DND-41 (cell line): ENCODE data around the gene TRMT2B.
"Not testable (repeated sequence)": the region's sequence is repeated elsewhere in the genome, so short reads cannot be mapped to it uniquely, and the experiment has no call there.

ENCODE experiments used
- ATAC-seq: fragments of 200-7000 bp; cut with Tn5 transposase; 3 replicates; pipeline ENCODE4 v1.9.1; 2021; ENCODE audit warnings: low read depth; ENCODE audit not compliant: insufficient read depth
- DNase-seq: peaks from one replicate; pipeline ENCODE4 v3.0.0-alpha.2; 2020
- H2AFZ ChIP-seq: 2 replicates; pipeline ENCODE4 v1.6.0; 2012; ENCODE audit warnings: low read depth, low read length
- H3K27ac ChIP-seq: 2 replicates; pipeline ENCODE4 v1.5.1; 2012; ENCODE audit warnings: low read length, inconsistent platforms
- H3K27me3 ChIP-seq: fragments of 200-600 bp; sonication (generic); 2 replicates; pipeline ENCODE4 v1.6.0; 2012; ENCODE audit warnings: low read length, mild to moderate bottlenecking, inconsistent platforms; ENCODE audit not compliant: insufficient read depth, poor library complexity
- H3K36me3 ChIP-seq: 2 replicates; pipeline ENCODE4 v1.5.1; 2012; ENCODE audit warnings: low read length, inconsistent platforms; ENCODE audit not compliant: insufficient read depth
- H3K4me1 ChIP-seq: 2 replicates; pipeline ENCODE4 v1.5.1; 2012; ENCODE audit warnings: mild to moderate bottlenecking, low read length; ENCODE audit not compliant: insufficient read depth
- H3K4me2 ChIP-seq: 2 replicates; pipeline ENCODE4 v1.6.0; 2012; ENCODE audit warnings: mild to moderate bottlenecking, moderate library complexity, low read length, inconsistent platforms; ENCODE audit not compliant: insufficient read depth
- H3K4me3 ChIP-seq, 2 experiments: fragments of 200-600 bp in 1 of 2; shearing (Covaris generic) in 1 of 2; 2 replicates each; pipeline ENCODE4 v1.5.1; 2012 to 2016; ENCODE audit warnings: inconsistent platforms in 2 of 2, low read length in 2 of 2, mild to moderate bottlenecking in 2 of 2, low read depth in 1 of 2, moderate library complexity in 1 of 2
- H3K79me2 ChIP-seq: 2 replicates; pipeline ENCODE4 v1.6.0; 2012; ENCODE audit warnings: low read length, inconsistent platforms; ENCODE audit not compliant: insufficient read depth
- H3K9ac ChIP-seq: 2 replicates; pipeline ENCODE4 v1.6.0; 2012; ENCODE audit warnings: low read depth, mild to moderate bottlenecking, inconsistent platforms, low read length, moderate library complexity
- H3K9me3 ChIP-seq: 2 replicates; pipeline ENCODE4 v1.5.1; 2012; ENCODE audit warnings: low read length, moderate library complexity, mild to moderate bottlenecking, inconsistent platforms; ENCODE audit not compliant: insufficient read depth, severe bottlenecking
- H4K20me1 ChIP-seq: 2 replicates; pipeline ENCODE4 v1.6.0; 2012; ENCODE audit warnings: low read length; ENCODE audit not compliant: insufficient read depth
- EZH2 ChIP-seq: IDR thresholded peaks from 3 replicates; pipeline ENCODE4 v1.6.1; 2012; ENCODE audit warnings: borderline replicate concordance, low read depth, mild to moderate bottlenecking, moderate library complexity, low read length, inconsistent platforms; ENCODE audit not compliant: severe bottlenecking
- TF ChIP-seq, protein P1 (sequence below): IDR thresholded peaks from 2 replicates; pipeline ENCODE4 v1.5.1; 2012; ENCODE audit warnings: borderline replicate concordance, low read length, moderate library complexity, mild to moderate bottlenecking; ENCODE audit not compliant: poor library complexity, severe bottlenecking; ENCODE audit errors: extremely low read depth

The TRMT2B gene

DNA sequence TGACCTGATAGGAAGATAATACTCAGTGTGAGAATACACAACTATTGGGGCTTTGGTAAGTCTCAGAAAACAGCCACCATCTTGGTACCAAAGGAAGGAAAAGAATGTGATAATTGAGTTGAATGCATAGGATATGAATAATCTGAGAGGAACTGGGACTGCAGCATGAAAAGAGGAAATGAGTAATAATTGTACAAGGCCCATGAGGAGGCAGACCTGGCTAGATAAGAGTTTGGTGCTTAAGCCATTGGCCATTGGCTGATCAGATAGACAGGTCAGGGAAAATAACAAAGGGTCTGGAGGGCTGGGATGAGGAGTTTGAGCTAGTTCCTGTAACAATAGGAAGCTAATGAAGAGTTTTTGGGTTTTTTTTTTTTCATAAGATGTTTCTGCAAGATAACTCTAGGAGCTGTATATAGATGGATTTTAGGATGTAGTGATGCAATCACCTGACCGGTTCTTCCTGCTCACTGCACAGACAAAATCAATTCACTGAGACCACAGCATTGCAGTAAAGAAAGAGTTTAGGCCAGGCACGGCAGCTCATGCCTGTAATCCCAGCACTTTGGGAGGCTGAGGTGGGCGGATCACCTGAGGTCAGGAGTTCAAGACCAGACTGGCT, 5.3 kb upstream of the TRMT2B start:
- Histone ChIP-seq H3K9me3 (no peaks in the 10 kb centered on the region), H3K36me3 (no peaks in the 10 kb centered on the region), H4K20me1 (no peaks in the 10 kb centered on the region), H3K9ac (no peak overlapping the region), H3K79me2 (no peaks in the 10 kb centered on the region), H3K4me3 (no peak overlapping the region), H3K27me3 (no peaks in the 10 kb centered on the region), H3K27ac (no peak overlapping the region), H2AFZ (no peak overlapping the region), H3K4me2 (no peak overlapping the region), H3K4me1 (peaks cover 5% of the 10 kb centered on the region; the same call in 1 of the 2 replicates)
- TF ChIP-seq EZH2, result no peak
- TF ChIP-seq, protein P1, sequence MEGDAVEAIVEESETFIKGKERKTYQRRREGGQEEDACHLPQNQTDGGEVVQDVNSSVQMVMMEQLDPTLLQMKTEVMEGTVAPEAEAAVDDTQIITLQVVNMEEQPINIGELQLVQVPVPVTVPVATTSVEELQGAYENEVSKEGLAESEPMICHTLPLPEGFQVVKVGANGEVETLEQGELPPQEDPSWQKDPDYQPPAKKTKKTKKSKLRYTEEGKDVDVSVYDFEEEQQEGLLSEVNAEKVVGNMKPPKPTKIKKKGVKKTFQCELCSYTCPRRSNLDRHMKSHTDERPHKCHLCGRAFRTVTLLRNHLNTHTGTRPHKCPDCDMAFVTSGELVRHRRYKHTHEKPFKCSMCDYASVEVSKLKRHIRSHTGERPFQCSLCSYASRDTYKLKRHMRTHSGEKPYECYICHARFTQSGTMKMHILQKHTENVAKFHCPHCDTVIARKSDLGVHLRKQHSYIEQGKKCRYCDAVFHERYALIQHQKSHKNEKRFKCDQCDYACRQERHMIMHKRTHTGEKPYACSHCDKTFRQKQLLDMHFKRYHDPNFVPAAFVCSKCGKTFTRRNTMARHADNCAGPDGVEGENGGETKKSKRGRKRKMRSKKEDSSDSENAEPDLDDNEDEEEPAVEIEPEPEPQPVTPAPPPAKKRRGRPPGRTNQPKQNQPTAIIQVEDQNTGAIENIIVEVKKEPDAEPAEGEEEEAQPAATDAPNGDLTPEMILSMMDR, result no peak
- ATAC-seq, result no peak
- no peak for DNase-seq

DNA sequence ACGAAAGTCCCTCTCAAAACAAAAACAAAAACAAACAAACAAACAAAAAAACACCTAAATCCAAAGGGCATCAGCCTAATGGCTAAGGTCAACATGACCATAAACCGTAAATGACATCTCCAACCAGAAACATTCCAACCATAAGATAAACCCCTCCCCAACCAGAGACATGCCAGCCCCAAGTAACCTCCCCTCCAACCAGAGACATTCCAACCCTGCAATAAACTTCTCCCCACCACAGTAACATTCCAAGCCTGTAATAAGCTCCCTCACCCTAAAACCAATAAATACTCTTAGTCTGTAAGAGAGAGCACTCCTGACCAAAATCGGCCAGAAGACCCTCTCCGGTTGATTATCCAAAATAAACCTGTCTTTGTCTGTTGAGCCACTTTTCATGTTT, 4.6 kb upstream of the TRMT2B start:
- not testable (repeated sequence) for H3K79me2 ChIP-seq, H3K4me3 ChIP-seq, ATAC-seq, H3K9ac ChIP-seq, H2AFZ ChIP-seq, DNase-seq, H3K27ac ChIP-seq, H4K20me1 ChIP-seq, H3K36me3 ChIP-seq, H3K4me2 ChIP-seq, H3K27me3 ChIP-seq, H3K9me3 ChIP-seq, H3K4me1 ChIP-seq

DNA sequence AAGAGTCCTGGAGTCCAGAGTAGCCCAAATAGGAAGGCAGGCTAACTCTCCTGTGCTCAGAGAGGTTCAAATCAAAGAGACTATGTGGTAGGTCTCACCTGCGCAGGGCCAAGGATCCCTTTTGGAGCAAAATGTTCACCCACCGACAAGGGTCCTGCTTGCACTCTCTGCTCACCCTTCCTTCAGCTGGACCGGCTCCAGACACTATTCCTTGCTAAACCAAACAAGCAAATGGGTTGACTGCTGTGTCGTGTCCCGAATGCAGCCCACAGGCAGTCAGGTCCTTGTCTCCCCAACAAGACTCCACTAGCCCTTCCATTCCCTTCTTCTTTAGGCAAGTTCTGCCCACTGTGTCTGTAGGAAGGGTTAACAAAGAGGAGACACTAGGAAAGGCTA, 760 bp downstream of the TRMT2B start:
- no peak; the same call in 1 of the 3 replicates for ATAC-seq
- H3K9ac ChIP-seq, result peak overlapping the region; percentile 93

DNA sequence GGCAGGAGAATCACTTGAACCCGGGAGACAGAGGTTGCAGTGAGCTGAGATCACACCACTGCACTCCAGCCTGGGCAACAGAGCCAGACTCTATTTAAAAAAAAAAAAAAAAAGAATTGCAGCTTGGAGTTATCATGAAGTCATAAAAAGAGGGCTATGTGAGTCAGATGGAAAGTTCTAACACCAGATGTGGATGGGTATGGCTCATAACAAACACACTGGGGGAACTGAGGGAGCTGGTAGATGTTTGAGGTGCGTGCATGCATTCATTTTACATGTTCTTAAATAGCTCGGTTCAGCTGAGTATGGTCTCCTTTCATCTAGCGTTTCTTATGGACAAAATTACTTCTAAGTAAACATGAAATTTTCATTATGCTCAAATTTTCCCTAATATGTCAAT, 11.7 kb downstream of the TRMT2B start:
- Histone ChIP-seq H3K27ac (no peak overlapping the region), H3K4me3 (no peak overlapping the region), H4K20me1 (no peaks in the 10 kb centered on the region), H3K9ac (no peak overlapping the region), H3K4me2 (no peak overlapping the region), H2AFZ (no peak overlapping the region), H3K36me3 (peaks cover 36% of the 10 kb centered on the region; the same call in 1 of the 2 replicates), H3K79me2 (peaks cover 5% of the 10 kb centered on the region; the same call in 1 of the 2 replicates), H3K27me3 (no peaks in the 10 kb centered on the region), H3K4me1 (no peaks in the 10 kb centered on the region), H3K9me3 (no peaks in the 10 kb centered on the region)
- DNase-seq, result no peak
- ATAC-seq, result no peak
- TF ChIP-seq, protein P1, result no peak
- TF ChIP-seq EZH2, result no peak

More for the DNA sequence above, 760 bp downstream of the TRMT2B start:
- H3K79me2 ChIP-seq, result peaks cover 27% of the 10 kb centered on the region
- no peaks in the 10 kb centered on the region for H3K27me3 ChIP-seq
- H3K27ac ChIP-seq, result peak overlapping the region; percentile 97
- no peaks in the 10 kb centered on the region for H4K20me1 ChIP-seq
- peak overlapping the region; percentile 92 for H2AFZ ChIP-seq
- peaks cover 26% of the 10 kb centered on the region for H3K4me1 ChIP-seq
- DNase-seq, result no peak
- peaks cover 3% of the 10 kb centered on the region; the same call in 1 of the 2 replicates for H3K36me3 ChIP-seq
- H3K9me3 ChIP-seq, result no peaks in the 10 kb centered on the region
- peak overlapping the region; percentile 73 to 99 for H3K4me3 ChIP-seq
- peak overlapping the region; percentile 96 for H3K4me2 ChIP-seq
- TF ChIP-seq, protein P1, result no peak
- no peak for TF ChIP-seq EZH2
